Adrenal gland (tissue), 12 donors: ENCODE measurements around the gene NAB2. TPM values are rescaled to one million over a fixed set of nuclear protein-coding genes. Genes with fewer than 3 reads are reported as not detected.
A peak's percentile ranks its signal among the peaks of the same experiment; 100 is the strongest.

ENCODE experiments used
- DNase-seq, 7 donors: peaks; one replicate each; pipeline ENCODE4 v3.0.0-alpha.2; 2019 to 2020
- H3K27ac ChIP-seq, 5 donors: fragments of 200-600 bp; sonication (generic) in 4 of 5; 1 replicate in 3 of 5; 2 replicates in 2 of 5; pipeline versions ENCODE4 v1.5.1 to v1.8.0; 2016 to 2020; ENCODE audit warnings: mild to moderate bottlenecking in 1 of 5
- H3K27me3 ChIP-seq: fragments of 200-600 bp; 2 replicates; pipeline ENCODE4 v1.8.0; 2021
- H3K36me3 ChIP-seq, 2 donors: fragments of 200-600 bp; replicated peaks in 1 of 2; 1 replicate in 1 of 2; 2 replicates in 1 of 2; pipeline versions ENCODE4 v1.5.1 to v1.8.0; 2018 to 2022
- H3K4me1 ChIP-seq, 2 donors: fragments of 200-600 bp; replicated peaks in 1 of 2; 1 replicate in 1 of 2; 2 replicates in 1 of 2; pipeline versions ENCODE4 v1.5.1 to v1.8.0; 2018 to 2021
- H3K4me3 ChIP-seq, 4 donors: fragments of 200-600 bp; sonication (generic) in 3 of 4; one replicate each; pipeline ENCODE4 v1.5.1; 2016 to 2018
- H3K9me3 ChIP-seq, 3 donors: fragments of 200-600 bp; sonication (generic) in 1 of 3; replicated peaks in 1 of 3; 1 replicate in 2 of 3; 2 replicates in 1 of 3; pipeline versions ENCODE4 v1.5.1 to v1.8.0; 2016 to 2021
- CTCF ChIP-seq, 6 experiments: fragments of 450-650 bp in 4 of 6; fragments of 200-600 bp in 2 of 6; sonication (generic) in 1 of 6; IDR thresholded peaks; 1 replicate in 5 of 6; 2 replicates in 1 of 6; pipeline versions ENCODE4 v1.5.1 to v1.8.0; 2016 to 2021; ENCODE audit warnings: antibody characterized with exemption in 6 of 6, mild to moderate bottlenecking in 2 of 6, moderate library complexity in 1 of 6
- POLR2A ChIP-seq, 2 donors: fragments of 450-650 bp; IDR thresholded peaks; one replicate each; pipeline ENCODE4 v1.6.1; 2017; ENCODE audit warnings: antibody characterized with exemption in 2 of 2, mild to moderate bottlenecking in 2 of 2, moderate library complexity in 1 of 2
- WGBS, 4 donors: extraction: QIAGEN DNeasy Blood & Tissue Kit in 2 of 4; methylation state at CpG; one replicate each; pipeline versions ENCODE4 v1.1.5 to v1.1.7; 2013 to 2017; 5-methylcytosine and 5-hydroxymethylcytosine counted together
- intact Hi-C, 2 donors: fragments of 100-400 bp; cut with DNase I; formaldehyde crosslinking; loops; one replicate each; pipeline versions ENCODE4 v1.14.1 to v1.15.0; 2022 to 2023
- polyA plus RNA-seq, 3 donors: library from polyadenylated mRNA; stranded (reverse); fragments of 200-250 nt in 2 of 3; fragments of 350-450 nt in 1 of 3; fragmentation: Illumina TruSeq in 1 of 3; extraction: RNeasy Lipid Tissue Mini Kit (QIAGEN cat#74804) in 1 of 3; gene quantifications; one replicate each; pipeline ENCODE4 v1.2.3, GENCODE V29; 2013 to 2014
- total RNA-seq, 9 donors: library from RNA; depleted of rRNA in 4 of 9; stranded (reverse); fragments of >200 nt in 4 of 9; fragments of 120-200 nt in 1 of 9; fragmentation: NEBNext Ultra II Directional in 1 of 9; extraction: Animal tissue kit (Norgen Biotek cat#: 25700) in 1 of 9; gene quantifications; one replicate each; pipeline versions ENCODE4 v1.1.0 to v1.2.4, GENCODE V29; 2013 to 2023
- donor health status: healthy with polysubstance abuse.
- donor health status: Bipolar disorder and iron deficiency.
- donor health status: DM: yes; HTN: yes; CAD: no.
- donor health status: DM: no; HTN: no; CAD: no.
- donor health status: DM: no; HTN: no; CAD: no.
- donor health status: DM: yes; HTN: yes; CAD: no.

NAB2 gene
- total and polyA plus RNA-seq, 12 donors = 9.4 to 64.6 (median 18.7) TPM

GRCh38 chr12:57090490-57090889, 1.6 kb downstream of the NAB2 start:
- intact Hi-C loops = no loop called here
- Histone ChIP-seq H3K4me1 (peaks cover 13 to 42% of the 10 kb centered on the region in 2 donors), H3K9me3 (no peaks in the 10 kb centered on the region), H3K27ac (peak overlapping the region in 4 of 5 donors; percentile 14 to 99 (median 98)), H3K36me3 (peaks cover 0 to 37% of the 10 kb centered on the region in 2 donors), H3K4me3 (peak overlapping the region in 2 of 4 donors; percentile 12 to 53), H3K27me3 (no peaks in the 10 kb centered on the region)
- TF ChIP-seq POLR2A (IDR thresholded peaks at IDR 0.05) (no peak), CTCF (IDR thresholded peaks at IDR 0.05) (no peak)
- WGBS, 4 donors = 45 to 46% (median 45%) methylated on average over 6 of the region's 6 CpGs
- peak in 1 of 7 donors; percentile 15 for DNase-seq

- Histone ChIP-seq H3K4me3 (peak overlapping the region in 1 of 4 donors; percentile 53), H3K4me1 (peaks cover 11 to 36% of the 10 kb centered on the region in 2 donors), H3K27me3 (no peaks in the 10 kb centered on the region), H3K9me3 (no peaks in the 10 kb centered on the region), H3K36me3 (peaks cover 0 to 43% of the 10 kb centered on the region in 2 donors), H3K27ac (peak overlapping the region in 2 of 5 donors; percentile 98 to 99)
- TF ChIP-seq POLR2A (IDR thresholded peaks at IDR 0.05) = no peak
- TF ChIP-seq CTCF (IDR thresholded peaks at IDR 0.05) = no peak
- intact Hi-C loops = no loop called here
- DNase-seq = peak in 3 of 7 donors; percentile 28 to 36 (median 30)
- WGBS, 4 donors = 39 to 92% (median 65%) methylated on average over 6 to 22 of the region's 22 CpGs
Measured at GRCh38 chr12:57090924-57091637, 2.2 kb downstream of the NAB2 start.

GRCh38 chr12:57091638-57092528, 3.0 kb downstream of the NAB2 start:
- Histone ChIP-seq H3K36me3 (peaks cover 0 to 51% of the 10 kb centered on the region in 2 donors), H3K27ac (peak overlapping the region in 2 of 5 donors; percentile 12 to 61), H3K4me1 (peaks cover 7 to 36% of the 10 kb centered on the region in 2 donors), H3K4me3 (peak overlapping the region in 1 of 4 donors; percentile 53), H3K27me3 (no peaks in the 10 kb centered on the region), H3K9me3 (no peaks in the 10 kb centered on the region)
- intact Hi-C loops = no loop called here
- WGBS, 4 donors = 72 to 82% (median 76%) methylated on average over 17 to 25 of the region's 25 CpGs
- DNase-seq = peak in 1 of 7 donors; percentile 27
- TF ChIP-seq CTCF (IDR thresholded peaks at IDR 0.05) (no peak), POLR2A (IDR thresholded peaks at IDR 0.05) (no peak)

- no peak for TF ChIP-seq CTCF (IDR thresholded peaks at IDR 0.05)
- no peak for TF ChIP-seq POLR2A (IDR thresholded peaks at IDR 0.05)
- peak in 3 of 7 donors; percentile 23 to 51 (median 23) for DNase-seq
- H3K4me1 ChIP-seq = peaks cover 13 to 42% of the 10 kb centered on the region in 2 donors
- no peaks in the 10 kb centered on the region for H3K9me3 ChIP-seq
- 73 to 85% (median 81%) methylated on average over 3 to 5 of the region's 5 CpGs for WGBS, 4 donors
- intact Hi-C loops = no loop called here
- H3K27ac ChIP-seq = peak overlapping the region in 2 of 5 donors; percentile 61 to 73
- H3K4me3 ChIP-seq = no peak overlapping the region
- H3K27me3 ChIP-seq = no peaks in the 10 kb centered on the region
- peaks cover 0 to 57% of the 10 kb centered on the region in 2 donors for H3K36me3 ChIP-seq
Measured at GRCh38 chr12:57092529-57092862, 3.6 kb downstream of the NAB2 start.
